ENCODE data around the gene BTNL8.

The BTNL8 gene

GRCh38 chr5:180975338-180975737 lies 76.4 kb downstream of the BTNL8 start:
- Histone ChIP-seq H3K9me3 (ENCODE audit: severe bottlenecking) (no peaks in the 10 kb centered on the region), H3K36me3 (no peaks in the 10 kb centered on the region), H3K27me3 (ENCODE audit: insufficient read depth, low read depth, severe bottlenecking) (peaks cover 6% of the 10 kb centered on the region), H3K4me3 (ENCODE audit: low read depth, low read length) (no peak overlapping the region), H3K27ac (no peak overlapping the region)
- TF ChIP-seq CTCF (IDR thresholded peaks at IDR 0.05; ENCODE audit: low read depth, low read length) = no peak
- no peak for DNase-seq

- no peak for TF ChIP-seq CTCF (IDR thresholded peaks at IDR 0.05; ENCODE audit: low read depth, low read length)
- Histone ChIP-seq H3K27me3 (ENCODE audit: insufficient read depth, low read depth, severe bottlenecking) (peaks cover 10% of the 10 kb centered on the region), H3K9me3 (ENCODE audit: severe bottlenecking) (no peaks in the 10 kb centered on the region), H3K36me3 (no peaks in the 10 kb centered on the region), H3K27ac (no peak overlapping the region), H3K4me3 (ENCODE audit: low read depth, low read length) (no peak overlapping the region)
- DNase-seq = no peak
These were observed 77.6 kb downstream of the BTNL8 start for GRCh38 chr5:180976518-180976917.

- Histone ChIP-seq H3K27me3 (ENCODE audit: insufficient read depth, low read depth, severe bottlenecking) (peaks cover 13% of the 10 kb centered on the region), H3K36me3 (no peaks in the 10 kb centered on the region)
- TF ChIP-seq CTCF (IDR thresholded peaks at IDR 0.05; ENCODE audit: low read depth, low read length) = no peak
These were observed 78.9 kb downstream of the BTNL8 start for GRCh38 chr5:180977852-180978251.

GRCh38 chr5:180982008-180982741 lies 83.2 kb downstream of the BTNL8 start:
- Histone ChIP-seq H3K27ac (no peak overlapping the region), H3K36me3 (no peaks in the 10 kb centered on the region), H3K27me3 (ENCODE audit: insufficient read depth, low read depth, severe bottlenecking) (peaks cover 13% of the 10 kb centered on the region), H3K4me3 (ENCODE audit: low read depth, low read length) (no peak overlapping the region), H3K9me3 (ENCODE audit: severe bottlenecking) (no peaks in the 10 kb centered on the region)
- DNase-seq = no peak
- no peak for TF ChIP-seq CTCF (IDR thresholded peaks at IDR 0.05; ENCODE audit: low read depth, low read length)

More at GRCh38 chr5:180977852-180978251, 78.9 kb downstream of the BTNL8 start:
- H3K9me3 ChIP-seq (ENCODE audit: severe bottlenecking) = no peaks in the 10 kb centered on the region
- no peak for DNase-seq
- no peak overlapping the region for H3K4me3 ChIP-seq (ENCODE audit: low read depth, low read length)
- no peak overlapping the region for H3K27ac ChIP-seq

- Histone ChIP-seq H3K27ac (no peak overlapping the region), H3K9me3 (ENCODE audit: severe bottlenecking) (no peaks in the 10 kb centered on the region), H3K4me3 (ENCODE audit: low read depth, low read length) (no peak overlapping the region), H3K36me3 (no peaks in the 10 kb centered on the region), H3K27me3 (ENCODE audit: insufficient read depth, low read depth, severe bottlenecking) (peaks cover 6% of the 10 kb centered on the region)
- no peak for TF ChIP-seq CTCF (IDR thresholded peaks at IDR 0.05; ENCODE audit: low read depth, low read length)
- DNase-seq = no peak
These were observed 89.1 kb downstream of the BTNL8 start for GRCh38 chr5:180988016-180988415.

- Histone ChIP-seq H3K27ac (no peak within 1 kb of the TSS), H3K27me3 (ENCODE audit: insufficient read depth, low read depth, severe bottlenecking) (peaks cover 6% of the 10 kb centered on the region), H3K36me3 (no peaks in the 10 kb centered on the region), H3K9me3 (ENCODE audit: severe bottlenecking) (no peaks in the 10 kb centered on the region), H3K4me3 (ENCODE audit: low read depth, low read length) (no peak within 1 kb of the TSS)
- DNase-seq = no peak
- TF ChIP-seq CTCF (IDR thresholded peaks at IDR 0.05; ENCODE audit: low read depth, low read length) = no peak
These were observed 89.6 kb downstream of the BTNL8 start, which contains the start of gene BTNL3 for GRCh38 chr5:180988592-180988991. BTNL3 (plus strand) TSS chr5:180988846; CDS start chr5:180989029, 183 bp downstream.
